ENCODE results near the gene SLC38A11. TPM values are rescaled to one million over a fixed set of nuclear protein-coding genes. Genes with fewer than 3 reads are reported as not detected.
"Not testable (repeated sequence)": the region's sequence is repeated elsewhere in the genome, so short reads cannot be mapped to it uniquely, and the experiment has no call there.

SLC38A11 gene, protein sequence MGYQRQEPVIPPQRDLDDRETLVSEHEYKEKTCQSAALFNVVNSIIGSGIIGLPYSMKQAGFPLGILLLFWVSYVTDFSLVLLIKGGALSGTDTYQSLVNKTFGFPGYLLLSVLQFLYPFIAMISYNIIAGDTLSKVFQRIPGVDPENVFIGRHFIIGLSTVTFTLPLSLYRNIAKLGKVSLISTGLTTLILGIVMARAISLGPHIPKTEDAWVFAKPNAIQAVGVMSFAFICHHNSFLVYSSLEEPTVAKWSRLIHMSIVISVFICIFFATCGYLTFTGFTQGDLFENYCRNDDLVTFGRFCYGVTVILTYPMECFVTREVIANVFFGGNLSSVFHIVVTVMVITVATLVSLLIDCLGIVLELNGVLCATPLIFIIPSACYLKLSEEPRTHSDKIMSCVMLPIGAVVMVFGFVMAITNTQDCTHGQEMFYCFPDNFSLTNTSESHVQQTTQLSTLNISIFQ
- polyA plus RNA-seq = 10 to 100 TPM in 1 of 4 donors, 1 to 10 TPM in 1, under 1 TPM in 2; 0.22 to 22.8 (median 3.7) TPM
- long read RNA-seq, donor 1 = 0 reads
- long read RNA-seq, donor 2 = 0 reads
- long read RNA-seq, donor 3 = 0 reads
- long read RNA-seq, donor 4 = 0 reads
- long read RNA-seq, donor 5 = 0 reads
- long read RNA-seq, donor 6 = 0 reads
- long read RNA-seq, donor 7 = 0 reads
- long read RNA-seq, donor 8 = 0 reads
- long read RNA-seq, donor 9, partial matches to known transcripts = 0 of 1 reads
- long read RNA-seq, donor 9, other reads (novel, unspliced or antisense) = 0 of 1 reads
- long read RNA-seq, donor 10, partial matches to known transcripts = 5 of 6 reads
- long read RNA-seq, donor 10, other reads (novel, unspliced or antisense) = 0 of 6 reads

DNA sequence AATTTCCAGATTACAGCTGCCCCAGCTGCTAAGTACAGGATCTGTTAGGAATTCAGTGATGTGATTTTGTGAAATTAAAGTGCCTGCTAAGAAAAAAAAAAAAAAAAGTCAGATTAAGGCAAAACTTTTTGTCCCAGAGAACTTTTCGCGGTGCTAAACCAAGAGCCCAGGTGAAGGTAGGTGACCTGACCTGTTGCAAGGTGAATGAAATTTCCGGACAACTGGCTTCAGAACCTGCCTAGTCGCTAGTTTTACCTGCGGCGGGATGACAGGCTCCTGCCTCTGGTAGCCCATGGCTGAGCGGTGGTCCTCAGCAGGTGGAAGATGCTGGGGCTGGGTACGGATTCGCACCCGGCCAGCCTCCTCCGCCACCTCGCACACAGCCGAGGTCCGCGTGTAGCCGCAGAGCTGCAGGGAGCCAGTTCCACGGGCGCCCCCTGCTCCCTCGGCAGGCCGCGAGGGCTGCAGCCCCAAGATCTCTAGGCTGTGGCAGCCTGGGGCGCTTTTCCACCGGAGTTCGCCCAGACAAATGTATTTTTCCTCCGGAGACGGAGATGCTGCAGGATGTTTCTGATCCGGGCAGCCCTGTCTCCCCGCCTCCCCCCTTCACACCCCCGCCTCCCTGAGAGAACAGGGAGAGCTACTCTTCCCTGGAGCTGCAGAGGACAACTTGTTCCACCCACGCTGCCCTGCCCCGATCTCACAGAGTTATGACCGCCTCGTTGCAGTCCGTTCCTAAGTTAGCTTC is at the start of gene SLC38A11:
SLC38A11 (minus strand) TSS at position 572 of the 748 bp plus-strand sequence; CDS start at position 294, 278 bp downstream.
- WGBS, 3 donors = 5 to 21% (median 20%) methylated on average over 33 to 34 of the region's 34 CpGs
- no peaks in the 10 kb centered on the region for H3K4me1 ChIP-seq (ENCODE audit: control insufficient read depth in 3 of 3, insufficient read depth in 2 of 3, low read depth in 1 of 3, low read length in 2 of 3)
- FAIRE-seq (no peak), DNase-seq (peak; percentile 56 to 62)
- H3K27me3 ChIP-seq (ENCODE audit: control insufficient read depth in 3 of 3, insufficient read depth in 3 of 3, low read length in 3 of 3) = no peaks in the 10 kb centered on the region
- peak within 1 kb of the TSS in 1 of 3 donors; percentile 31 for H3K27ac ChIP-seq (ENCODE audit: low read depth in 1 of 3, low read length in 2 of 3)
- H3K9me3 ChIP-seq (ENCODE audit: control insufficient read depth in 2 of 2, insufficient read depth in 1 of 2, low read depth in 1 of 2, low read length in 1 of 2) = no peaks in the 10 kb centered on the region
- H3K36me3 ChIP-seq (ENCODE audit: control insufficient read depth in 3 of 3, insufficient read depth in 2 of 3, low read depth in 1 of 3, low read length in 3 of 3) = no peaks in the 10 kb centered on the region
- peak within 1 kb of the TSS in 2 of 3 donors; percentile 51 to 58 for H3K4me3 ChIP-seq (ENCODE audit: low read depth in 1 of 3, low read length in 3 of 3)

DNA sequence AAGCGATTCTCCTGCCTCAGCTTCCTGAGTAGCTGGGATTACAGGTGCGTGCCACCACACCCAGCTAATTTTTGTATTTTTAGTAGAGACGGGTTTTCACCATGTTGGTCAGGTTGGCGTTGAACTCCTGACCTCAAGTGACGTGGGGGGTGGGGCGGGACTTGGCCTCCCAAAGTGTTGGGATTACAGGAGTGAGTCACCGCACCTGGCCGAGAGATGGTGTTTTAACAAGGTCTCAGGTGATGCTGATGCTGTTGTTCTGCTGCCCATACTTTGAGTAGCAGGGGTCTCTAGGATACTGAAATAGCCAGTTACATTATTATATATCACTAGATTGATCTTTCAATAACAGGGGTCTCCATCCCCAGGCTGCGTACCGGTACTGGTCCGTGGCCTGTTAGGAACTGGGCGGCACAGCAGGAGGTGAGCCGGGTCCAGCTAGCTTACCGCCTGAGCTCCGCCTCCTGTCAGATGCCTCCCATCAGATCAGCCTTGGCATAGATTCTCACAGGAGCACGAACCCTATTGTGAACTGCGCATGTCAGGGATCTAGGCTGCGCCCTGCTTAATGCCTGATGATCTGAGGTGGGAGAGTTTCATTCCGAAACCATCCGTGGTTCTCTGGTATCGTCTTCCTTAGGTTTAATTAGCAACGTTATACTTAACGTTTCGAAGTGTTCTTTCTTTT is 48.3 kb upstream of the SLC38A11 start:
- Histone ChIP-seq H3K4me3 (ENCODE audit: low read depth in 1 of 3, low read length in 3 of 3) (no peak overlapping the region), H3K4me1 (ENCODE audit: control insufficient read depth in 3 of 3, insufficient read depth in 2 of 3, low read depth in 1 of 3, low read length in 2 of 3) (no peaks in the 10 kb centered on the region), H3K27me3 (ENCODE audit: control insufficient read depth in 3 of 3, insufficient read depth in 3 of 3, low read length in 3 of 3) (no peaks in the 10 kb centered on the region), H3K9me3 (ENCODE audit: control insufficient read depth in 2 of 2, insufficient read depth in 1 of 2, low read depth in 1 of 2, low read length in 1 of 2) (no peaks in the 10 kb centered on the region), H3K36me3 (ENCODE audit: control insufficient read depth in 3 of 3, insufficient read depth in 2 of 3, low read depth in 1 of 3, low read length in 3 of 3) (no peaks in the 10 kb centered on the region), H3K27ac (ENCODE audit: low read depth in 1 of 3, low read length in 2 of 3) (no peak overlapping the region)
- FAIRE-seq (no peak), DNase-seq (no peak)
- WGBS, 3 donors = 87 to 91% (median 88%) methylated on average over 24 of the region's 24 CpGs

DNA sequence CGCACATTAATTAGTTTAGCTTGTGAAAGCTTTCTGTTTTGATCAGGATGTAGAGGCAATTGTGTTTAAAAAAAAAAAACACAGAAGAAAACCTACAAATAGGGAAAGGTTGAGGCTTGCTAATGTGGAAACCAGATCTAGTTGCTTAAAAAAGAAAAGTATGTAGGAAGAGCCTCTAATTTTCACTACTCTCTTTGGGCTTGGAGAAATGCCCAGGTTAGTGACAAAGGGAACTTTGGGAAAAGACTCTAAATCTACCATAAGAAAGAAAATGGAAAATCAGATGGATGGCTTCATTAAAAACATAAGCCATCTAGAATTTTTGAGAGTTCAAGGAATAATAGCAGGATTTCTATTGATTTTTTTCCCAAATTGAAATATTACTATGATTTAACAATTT is 47.3 kb upstream of the SLC38A11 start:
- H3K36me3 ChIP-seq (ENCODE audit: control insufficient read depth in 3 of 3, insufficient read depth in 2 of 3, low read depth in 1 of 3, low read length in 3 of 3) = no peaks in the 10 kb centered on the region
- no peaks in the 10 kb centered on the region for H3K27me3 ChIP-seq (ENCODE audit: control insufficient read depth in 3 of 3, insufficient read depth in 3 of 3, low read length in 3 of 3)
- 80 to 86% (median 84%) methylated on average over 1 of the region's 1 CpG for WGBS, 3 donors
- no peak overlapping the region for H3K4me3 ChIP-seq (ENCODE audit: low read depth in 1 of 3, low read length in 3 of 3)
- H3K4me1 ChIP-seq (ENCODE audit: control insufficient read depth in 3 of 3, insufficient read depth in 2 of 3, low read depth in 1 of 3, low read length in 2 of 3) = no peaks in the 10 kb centered on the region
- FAIRE-seq = no peak
- no peak overlapping the region for H3K27ac ChIP-seq (ENCODE audit: low read depth in 1 of 3, low read length in 2 of 3)
- no peaks in the 10 kb centered on the region for H3K9me3 ChIP-seq (ENCODE audit: control insufficient read depth in 2 of 2, insufficient read depth in 1 of 2, low read depth in 1 of 2, low read length in 1 of 2)
- DNase-seq = no peak

DNA sequence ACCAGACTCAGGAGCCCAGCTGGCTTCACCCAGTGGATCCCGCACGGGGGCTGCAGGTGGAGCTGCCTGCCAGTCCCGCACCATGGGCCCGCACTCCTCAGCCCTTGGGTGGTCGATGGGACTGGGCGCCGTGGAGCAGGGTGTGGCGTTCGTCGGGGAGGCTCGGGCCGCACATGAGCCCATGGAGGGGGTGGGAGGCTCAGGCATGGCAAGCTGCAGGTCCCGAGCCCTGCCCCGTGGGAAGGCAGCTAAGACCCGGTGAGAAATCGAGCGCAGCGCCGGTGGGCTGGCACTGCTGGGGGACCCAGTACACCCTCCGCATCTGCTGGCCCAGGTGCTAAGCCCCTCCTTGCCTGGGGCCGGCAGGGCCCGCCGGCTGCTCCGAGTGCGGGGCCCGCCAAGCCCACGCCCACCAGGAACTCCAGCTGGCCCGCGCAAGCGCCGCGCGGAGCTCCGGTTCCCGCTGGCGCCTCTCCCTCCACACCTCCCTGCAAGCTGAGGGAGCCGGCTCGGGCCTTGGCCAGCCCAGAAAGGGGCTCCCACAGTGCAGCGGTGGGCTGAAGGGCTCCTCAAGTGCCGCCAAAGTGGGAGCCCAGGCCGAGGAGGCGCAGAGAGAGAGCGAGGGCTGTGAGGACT is 39.5 kb upstream of the SLC38A11 start:
- not testable (repeated sequence) for DNase-seq; H3K4me3 ChIP-seq (ENCODE audit: low read depth in 1 of 3, low read length in 3 of 3)

DNA sequence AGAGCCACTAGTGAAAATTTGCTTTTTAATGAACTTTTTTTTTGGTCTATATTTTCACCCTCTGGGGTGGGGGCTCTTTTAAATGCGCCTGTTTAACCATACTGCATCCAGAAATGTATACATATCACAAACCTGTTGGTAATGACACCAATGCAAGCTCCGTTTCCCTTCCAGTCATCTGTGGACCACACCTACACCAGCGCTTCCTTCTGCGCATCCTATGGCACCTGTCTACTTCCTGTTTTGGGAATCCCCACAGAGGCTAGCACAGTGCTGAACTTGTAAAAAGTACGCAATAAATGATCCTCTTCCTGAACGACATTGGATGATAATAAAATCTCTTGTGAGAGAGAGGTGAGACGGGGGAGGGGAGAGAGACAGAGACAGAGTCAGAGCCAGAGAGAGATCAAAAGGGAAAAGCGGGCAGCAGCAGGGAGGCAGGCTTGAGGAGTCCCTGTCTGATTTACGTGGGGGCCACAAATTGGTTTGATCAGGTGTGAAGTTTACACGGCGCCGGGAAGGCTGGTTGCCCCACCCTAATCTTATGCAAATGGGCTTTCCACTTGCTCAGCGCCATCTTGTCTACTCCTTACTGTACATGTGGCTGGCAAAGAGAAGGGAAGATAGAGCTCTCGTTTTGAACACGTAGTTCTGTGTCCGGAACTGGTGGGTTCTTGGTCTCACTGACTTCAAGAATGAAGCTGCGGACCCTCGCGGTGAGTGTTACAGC is 38.1 kb upstream of the SLC38A11 start:
- Histone ChIP-seq H3K4me3 (ENCODE audit: low read depth in 1 of 3, low read length in 3 of 3) (no peak overlapping the region), H3K9me3 (ENCODE audit: control insufficient read depth in 2 of 2, insufficient read depth in 1 of 2, low read depth in 1 of 2, low read length in 1 of 2) (no peaks in the 10 kb centered on the region), H3K4me1 (ENCODE audit: control insufficient read depth in 3 of 3, insufficient read depth in 2 of 3, low read depth in 1 of 3, low read length in 2 of 3) (no peaks in the 10 kb centered on the region), H3K27me3 (ENCODE audit: control insufficient read depth in 3 of 3, insufficient read depth in 3 of 3, low read length in 3 of 3) (no peaks in the 10 kb centered on the region), H3K27ac (ENCODE audit: low read depth in 1 of 3, low read length in 2 of 3) (no peak overlapping the region), H3K36me3 (ENCODE audit: control insufficient read depth in 3 of 3, insufficient read depth in 2 of 3, low read depth in 1 of 3, low read length in 3 of 3) (no peaks in the 10 kb centered on the region)
- WGBS, 3 donors = 74 to 83% (median 83%) methylated on average over 19 of the region's 19 CpGs
- no peak for FAIRE-seq
- DNase-seq = no peak

More for the DNA sequence above, 39.5 kb upstream of the SLC38A11 start:
- H3K9me3 ChIP-seq (ENCODE audit: control insufficient read depth in 2 of 2, insufficient read depth in 1 of 2, low read depth in 1 of 2, low read length in 1 of 2); H3K27ac ChIP-seq (ENCODE audit: low read depth in 1 of 3, low read length in 2 of 3); FAIRE-seq; H3K36me3 ChIP-seq (ENCODE audit: control insufficient read depth in 3 of 3, insufficient read depth in 2 of 3, low read depth in 1 of 3, low read length in 3 of 3); H3K27me3 ChIP-seq (ENCODE audit: control insufficient read depth in 3 of 3, insufficient read depth in 3 of 3, low read length in 3 of 3); H3K4me1 ChIP-seq (ENCODE audit: control insufficient read depth in 3 of 3, insufficient read depth in 2 of 3, low read depth in 1 of 3, low read length in 2 of 3): not testable (repeated sequence)
- 96 to 98% (median 98%) methylated on average over 28 to 43 of the region's 43 CpGs for WGBS, 3 donors

- Histone ChIP-seq H3K9me3 (ENCODE audit: control insufficient read depth in 2 of 2, insufficient read depth in 1 of 2, low read depth in 1 of 2, low read length in 1 of 2) (no peaks in the 10 kb centered on the region), H3K27me3 (ENCODE audit: control insufficient read depth in 3 of 3, insufficient read depth in 3 of 3, low read length in 3 of 3) (no peaks in the 10 kb centered on the region), H3K36me3 (ENCODE audit: control insufficient read depth in 3 of 3, insufficient read depth in 2 of 3, low read depth in 1 of 3, low read length in 3 of 3) (no peaks in the 10 kb centered on the region), H3K27ac (ENCODE audit: low read depth in 1 of 3, low read length in 2 of 3) (no peak overlapping the region), H3K4me1 (ENCODE audit: control insufficient read depth in 3 of 3, insufficient read depth in 2 of 3, low read depth in 1 of 3, low read length in 2 of 3) (no peaks in the 10 kb centered on the region), H3K4me3 (ENCODE audit: low read depth in 1 of 3, low read length in 3 of 3) (no peak overlapping the region)
- DNase-seq = peak; percentile 60 to 68
- FAIRE-seq = no peak
- 1% methylated on average over 5 of the region's 5 CpGs for WGBS, 3 donors
Observed at GRCh38 chr2:164992818-164993217, 37.5 kb upstream of the SLC38A11 start.

DNA sequence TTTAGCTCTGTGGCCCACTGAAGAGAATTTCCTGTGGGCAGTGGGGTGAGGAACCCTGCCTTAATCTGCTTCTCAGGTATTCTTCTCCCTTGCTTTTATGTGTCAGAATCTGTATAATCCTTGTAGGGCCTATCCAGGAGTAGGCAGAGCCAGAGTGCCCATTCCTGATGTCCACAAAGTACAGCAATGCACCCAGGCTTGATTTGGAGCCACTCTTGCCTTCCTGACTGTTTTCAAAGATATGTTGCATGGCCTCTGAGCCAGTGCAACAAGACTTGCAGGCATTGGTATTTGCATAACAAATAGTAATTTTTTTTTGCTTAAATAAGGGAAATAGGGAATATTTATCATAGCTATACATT is 36.7 kb upstream of the SLC38A11 start:
- H3K4me1 ChIP-seq (ENCODE audit: control insufficient read depth in 3 of 3, insufficient read depth in 2 of 3, low read depth in 1 of 3, low read length in 2 of 3); FAIRE-seq; H3K9me3 ChIP-seq (ENCODE audit: control insufficient read depth in 2 of 2, insufficient read depth in 1 of 2, low read depth in 1 of 2, low read length in 1 of 2); DNase-seq; H3K36me3 ChIP-seq (ENCODE audit: control insufficient read depth in 3 of 3, insufficient read depth in 2 of 3, low read depth in 1 of 3, low read length in 3 of 3); H3K27me3 ChIP-seq (ENCODE audit: control insufficient read depth in 3 of 3, insufficient read depth in 3 of 3, low read length in 3 of 3); H3K4me3 ChIP-seq (ENCODE audit: low read depth in 1 of 3, low read length in 3 of 3): not testable (repeated sequence)
- H3K27ac ChIP-seq (ENCODE audit: low read depth in 1 of 3, low read length in 2 of 3) = peak overlapping the region in 1 of 3 donors; percentile 33
